ENCODE results near the gene CMTM7. TPM values are rescaled to one million over a fixed set of nuclear protein-coding genes. Genes with fewer than 3 reads are reported as not detected.

Gene CMTM7, protein sequence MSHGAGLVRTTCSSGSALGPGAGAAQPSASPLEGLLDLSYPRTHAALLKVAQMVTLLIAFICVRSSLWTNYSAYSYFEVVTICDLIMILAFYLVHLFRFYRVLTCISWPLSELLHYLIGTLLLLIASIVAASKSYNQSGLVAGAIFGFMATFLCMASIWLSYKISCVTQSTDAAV
- total RNA-seq, result 19.5 TPM

DNA sequence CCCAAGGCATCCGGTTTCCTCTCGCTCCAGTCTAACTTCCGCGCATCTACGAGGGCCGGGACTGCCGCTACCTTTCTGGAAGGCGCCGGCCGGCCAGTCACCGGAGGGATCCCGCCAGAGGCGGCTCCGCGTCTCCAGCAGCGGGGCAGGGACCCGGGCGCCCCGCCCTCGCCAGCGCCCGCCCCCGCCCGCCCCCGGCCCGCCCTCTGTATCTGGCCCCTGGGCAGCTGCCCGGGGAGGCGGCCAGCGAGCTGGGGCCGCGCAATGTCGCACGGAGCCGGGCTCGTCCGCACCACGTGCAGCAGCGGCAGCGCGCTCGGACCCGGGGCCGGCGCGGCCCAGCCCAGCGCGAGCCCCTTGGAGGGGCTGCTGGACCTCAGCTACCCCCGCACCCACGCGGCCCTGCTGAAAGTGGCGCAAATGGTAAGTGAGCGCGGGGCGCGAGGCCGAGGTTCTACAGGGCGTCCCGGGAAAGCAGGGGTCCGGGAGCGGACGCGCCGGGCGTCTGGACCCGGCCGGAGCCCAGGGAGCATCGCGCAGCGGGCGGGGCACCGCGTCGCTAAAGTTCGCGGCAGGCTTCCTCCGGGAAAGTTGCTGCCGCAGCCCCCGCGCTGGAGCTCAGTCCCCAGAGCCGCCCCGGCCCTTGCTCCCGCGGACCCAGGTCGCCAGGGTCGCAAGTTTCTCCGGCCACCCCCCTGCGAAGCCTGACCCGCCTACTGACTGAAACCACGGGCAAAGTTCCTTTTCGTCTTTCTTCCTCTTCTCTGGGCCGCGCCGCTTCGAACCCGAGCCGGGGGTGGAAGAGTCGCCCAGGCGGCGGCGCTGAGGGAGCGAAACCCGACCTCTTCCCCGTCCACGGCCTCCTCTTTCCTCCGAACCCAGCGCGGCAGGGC is at the start of gene CMTM7:
Gene CMTM7 (plus strand): TSS at position 211 of the 893 bp plus-strand sequence. CDS start 54 bp downstream, at position 265.
- DNase-seq (ENCODE audit: low spot score) (peak; percentile 82), ATAC-seq (peak; percentile 81)
- intact Hi-C loops (cut with DNase I), result loop anchor here (10.0 kb wide), 1 partner anchor 73 kb away; no protein-coding TSS in a partner anchor

DNA sequence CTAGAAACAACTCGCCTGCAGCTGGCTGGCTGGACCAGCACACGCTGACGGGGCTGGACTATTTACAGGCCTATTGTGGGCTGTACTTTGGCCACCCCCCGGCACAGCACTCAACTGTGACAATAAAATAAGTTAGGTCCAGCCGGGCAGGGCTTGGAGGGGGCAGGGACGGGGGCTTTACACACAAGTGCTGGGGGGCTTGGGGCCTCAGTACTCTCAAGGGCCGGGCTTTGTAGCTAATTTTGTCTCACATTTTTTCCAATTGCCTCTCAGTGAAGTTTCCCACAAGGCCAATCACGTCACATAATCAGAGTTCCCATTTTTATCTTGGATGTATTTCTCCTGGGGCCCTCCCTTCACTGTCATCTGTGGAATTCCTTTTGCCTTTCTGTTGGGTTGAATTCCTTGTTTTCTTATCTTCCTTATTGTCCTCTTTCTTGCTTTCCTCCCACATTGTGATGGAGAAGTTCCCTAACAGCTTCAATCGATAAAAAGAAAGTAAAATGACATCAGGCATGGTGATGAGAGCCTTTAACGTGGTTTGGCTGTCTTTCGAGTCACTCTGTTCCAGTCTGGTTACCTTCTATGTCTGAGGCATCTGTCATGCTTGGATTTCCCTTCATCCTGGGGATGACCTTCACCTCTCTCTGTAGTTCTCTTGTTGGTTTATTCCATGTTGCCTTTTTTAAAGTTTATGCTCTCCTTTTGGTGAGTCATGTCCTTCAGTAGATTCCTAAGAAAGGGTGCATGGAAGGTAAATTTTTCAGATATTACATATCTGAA is 44.1 kb upstream of the CMTM7 start:
- intact Hi-C loops (cut with DNase I), result no loop called here
- ATAC-seq (peak; percentile 81), DNase-seq (ENCODE audit: low spot score) (no peak)

DNA sequence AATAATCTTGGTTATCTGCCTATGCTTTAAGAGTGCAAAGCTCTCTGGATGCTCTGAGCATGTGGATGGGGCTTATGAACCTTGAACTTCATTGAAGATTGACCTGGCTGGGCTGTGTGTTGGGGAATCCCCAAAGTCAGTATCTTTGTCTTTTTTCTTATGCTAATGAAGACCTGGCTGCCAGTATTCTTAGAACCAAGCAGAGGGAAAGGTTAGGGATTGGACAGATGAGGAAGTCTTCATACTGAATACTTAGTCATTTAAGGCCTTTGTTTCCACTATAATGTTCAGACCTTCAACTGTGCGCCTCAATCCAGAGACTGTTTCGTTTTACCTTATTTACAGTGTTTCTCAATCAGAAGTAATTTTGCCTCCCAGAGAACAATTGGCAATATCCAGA is 42.5 kb upstream of the CMTM7 start:
- no peak for DNase-seq (ENCODE audit: low spot score)
- ATAC-seq, result no peak
- intact Hi-C loops (cut with DNase I), result no loop called here

DNA sequence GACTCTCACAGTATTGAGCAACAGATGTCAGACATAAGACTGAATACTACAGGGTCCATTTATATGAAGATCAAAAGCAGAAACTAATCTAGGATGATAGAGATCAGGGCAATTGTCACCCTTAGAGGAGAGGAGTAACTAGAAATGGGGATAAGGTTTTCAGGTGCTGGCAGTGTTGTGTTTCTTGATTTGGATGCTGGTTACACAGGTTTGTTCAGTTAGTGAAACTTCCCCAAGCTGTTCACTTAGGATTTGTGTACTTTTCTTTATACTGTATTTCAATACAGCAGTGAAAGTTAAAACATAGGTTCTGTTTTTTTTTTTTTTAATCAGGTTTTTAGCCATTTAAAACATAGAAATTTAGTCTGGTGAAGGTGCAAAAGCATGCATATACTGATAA is 39.1 kb upstream of the CMTM7 start:
- intact Hi-C loops (cut with DNase I), result no loop called here
- DNase-seq (ENCODE audit: low spot score), result no peak
- no peak for ATAC-seq

DNA sequence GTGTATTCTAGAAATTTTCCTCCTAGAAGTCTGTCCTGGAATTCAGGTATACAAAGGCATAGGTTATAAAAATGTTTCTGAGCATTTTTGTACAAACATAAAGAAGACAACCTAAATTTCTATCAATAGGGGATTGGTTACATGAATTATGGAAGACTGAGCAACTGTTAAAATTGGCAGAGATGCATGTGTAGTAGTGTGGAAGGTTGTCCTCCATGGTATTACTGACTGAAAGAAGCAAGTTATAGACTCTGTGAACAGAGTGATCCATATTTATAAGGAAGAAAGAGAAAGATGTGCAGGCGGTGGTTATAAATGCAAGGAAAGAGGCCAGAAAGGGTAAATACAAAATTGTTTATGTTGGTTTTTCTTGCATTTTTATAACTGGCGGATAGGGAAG is 38.3 kb upstream of the CMTM7 start:
- intact Hi-C loops (cut with DNase I), result no loop called here
- no peak for DNase-seq (ENCODE audit: low spot score)

DNA sequence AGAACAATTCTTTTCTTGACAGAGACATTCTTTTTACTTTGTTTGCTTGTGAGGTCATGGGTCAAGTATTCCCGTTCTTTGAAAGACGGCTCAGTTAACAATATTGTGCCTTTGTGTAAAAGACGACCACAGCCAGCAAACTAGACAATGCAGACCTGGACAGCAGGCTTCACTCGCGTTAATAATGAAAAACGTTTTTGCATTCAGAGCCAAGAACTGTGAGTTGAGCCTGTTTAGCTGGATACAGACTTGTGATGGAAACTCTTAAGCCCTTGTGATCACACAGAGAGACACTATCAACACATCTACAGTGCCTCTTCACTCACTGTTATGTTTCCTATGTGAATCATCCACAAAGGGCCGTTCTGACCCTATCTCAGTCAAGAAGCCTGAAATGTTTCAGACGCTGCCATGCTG is 37.3 kb upstream of the CMTM7 start:
- ATAC-seq, result no peak
- DNase-seq (ENCODE audit: low spot score), result no peak
- intact Hi-C loops (cut with DNase I), result no loop called here

More for the DNA sequence above, 38.3 kb upstream of the CMTM7 start:
- ATAC-seq, result no peak

DNA sequence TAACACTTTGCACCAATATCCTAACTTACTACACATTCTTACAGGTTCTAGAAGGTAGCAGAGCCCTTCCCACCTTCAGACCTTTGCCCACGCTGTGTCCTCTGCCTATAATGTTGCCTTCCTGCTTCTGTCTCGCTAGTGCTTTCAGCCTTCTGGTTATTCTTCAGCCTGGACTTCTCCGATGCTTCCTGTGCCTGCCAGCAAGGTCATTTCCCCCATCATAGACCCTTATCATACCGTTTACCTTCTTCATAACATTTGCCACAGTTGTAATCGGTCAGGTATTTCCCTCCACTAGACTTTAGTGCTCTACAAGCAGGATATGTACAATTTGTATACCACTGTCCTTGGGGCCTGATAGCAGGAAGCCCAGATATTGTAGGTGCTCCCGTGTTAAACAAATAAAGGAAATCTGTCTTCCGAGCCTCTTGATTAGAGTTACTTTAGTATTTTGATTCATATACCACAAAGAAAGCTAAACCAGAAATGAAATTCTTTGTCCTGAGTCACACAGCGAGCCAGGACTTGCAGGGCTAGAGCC is 35.8 kb upstream of the CMTM7 start:
- no peak for ATAC-seq
- intact Hi-C loops (cut with DNase I), result no loop called here
- no peak for DNase-seq (ENCODE audit: low spot score)

DNA sequence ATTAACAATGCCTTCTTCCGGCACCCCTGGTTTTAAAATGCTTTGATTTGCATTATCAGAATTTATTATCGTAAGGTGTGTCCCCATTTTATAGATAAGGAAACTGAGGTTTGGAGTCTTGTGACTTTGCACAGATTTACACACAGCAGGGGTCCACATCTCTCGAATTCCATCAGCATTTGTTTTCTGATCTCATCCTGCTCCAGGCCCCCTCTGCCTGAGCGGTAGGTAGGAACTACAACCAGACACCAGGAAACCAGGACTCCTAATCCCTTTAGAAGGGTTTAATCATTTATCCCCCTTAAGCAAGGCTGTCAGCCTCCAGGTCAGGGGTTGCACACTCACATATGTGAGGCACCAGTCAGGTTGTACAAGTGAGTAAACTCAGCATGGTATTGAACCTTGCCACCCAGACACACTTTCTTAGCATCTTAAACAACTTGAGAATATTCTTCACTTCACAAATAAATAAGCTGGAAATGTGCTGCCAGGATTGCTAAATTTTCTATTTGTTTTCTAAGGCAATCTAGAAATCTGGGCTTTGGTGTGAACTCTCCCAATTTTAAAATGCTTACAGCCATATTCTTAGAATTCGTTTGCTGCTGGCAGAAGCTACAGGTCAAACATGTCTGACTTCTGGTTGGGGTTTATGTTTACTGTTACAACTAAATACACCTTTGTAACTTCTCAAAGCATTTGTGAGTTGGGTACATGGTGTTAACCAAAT is 31.7 kb upstream of the CMTM7 start:
- intact Hi-C loops (cut with DNase I), result no loop called here
- ATAC-seq (no peak), DNase-seq (ENCODE audit: low spot score) (no peak)

DNA sequence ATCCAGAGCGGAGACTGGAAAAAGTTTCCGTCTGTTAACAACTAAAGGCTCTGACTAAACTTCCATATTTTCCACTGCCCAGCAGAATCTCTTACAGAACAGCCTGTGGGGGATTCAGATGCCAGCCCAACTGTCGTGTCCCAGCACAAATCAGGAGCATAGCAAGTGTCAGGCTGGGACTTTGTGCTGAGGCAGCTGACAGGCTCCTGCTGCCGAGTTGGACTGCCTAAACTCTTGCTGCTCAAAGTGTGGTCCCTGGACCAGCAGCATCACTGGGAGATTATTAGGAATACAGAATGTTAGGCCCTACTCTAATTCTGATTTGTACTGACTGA is 31.2 kb upstream of the CMTM7 start:
- intact Hi-C loops (cut with DNase I), result no loop called here
- no peak for DNase-seq (ENCODE audit: low spot score)
- ATAC-seq, result no peak

DNA sequence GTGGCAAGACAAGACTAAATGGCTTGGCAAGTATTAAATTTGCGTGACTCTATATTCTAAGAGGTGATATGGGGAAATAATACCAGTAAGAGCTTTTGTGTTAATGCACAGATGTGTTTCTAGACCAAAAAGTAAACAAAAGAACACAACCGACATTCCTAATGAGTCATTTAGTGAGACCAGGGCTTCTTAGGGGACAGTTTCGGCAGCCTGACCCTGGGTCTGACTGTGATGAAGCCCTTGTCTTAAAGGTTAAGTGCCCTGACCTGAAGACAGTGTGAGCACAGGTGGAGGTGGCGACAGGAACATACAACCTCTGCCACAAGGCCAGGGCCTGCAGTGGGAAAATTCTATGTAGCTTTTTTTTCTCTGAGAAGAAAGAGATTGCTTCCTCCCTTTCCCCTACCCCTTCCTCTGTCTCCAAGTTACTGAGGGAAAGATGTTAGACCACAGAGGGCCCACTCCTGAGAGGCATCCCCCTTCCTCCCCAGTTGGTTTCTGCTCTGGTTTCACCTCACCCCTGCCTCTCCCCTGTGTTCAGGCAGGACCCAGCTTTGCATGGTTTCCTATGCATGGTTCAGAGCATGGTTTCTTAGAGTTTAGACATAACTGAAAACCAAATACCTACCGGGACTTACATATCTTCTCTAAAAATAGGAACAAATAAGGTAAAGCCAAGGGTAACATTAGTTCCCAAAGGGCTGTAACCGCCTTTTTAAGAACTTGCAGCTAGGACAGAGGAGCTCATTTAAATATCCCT is 24.8 kb upstream of the CMTM7 start:
- ATAC-seq, result no peak
- DNase-seq (ENCODE audit: low spot score), result no peak
- intact Hi-C loops (cut with DNase I), result loop anchor here (1.0 kb wide), 1 partner anchor 38 kb away; no protein-coding TSS in a partner anchor

DNA sequence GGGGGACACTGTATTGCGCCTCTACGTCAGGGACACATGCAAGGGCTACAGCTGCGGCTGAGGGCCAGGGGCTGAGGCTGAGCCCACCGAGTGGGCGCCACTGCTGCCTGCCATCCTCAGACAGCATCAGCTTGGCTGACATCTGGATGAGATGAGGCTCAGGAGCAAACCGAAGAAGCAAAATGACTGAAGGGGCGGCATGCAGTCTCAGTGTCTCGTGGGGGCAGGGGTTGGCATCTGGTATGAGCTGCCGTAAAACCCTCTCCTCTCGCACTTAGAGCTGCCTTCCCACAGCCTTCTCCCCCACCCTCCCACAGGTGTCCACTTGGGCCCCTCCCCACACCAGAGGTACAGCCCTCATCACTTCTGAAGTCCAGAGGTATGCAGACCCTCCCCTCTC is 24.2 kb upstream of the CMTM7 start:
- ATAC-seq (no peak), DNase-seq (ENCODE audit: low spot score) (no peak)
- intact Hi-C loops (cut with DNase I), result no loop called here

DNA sequence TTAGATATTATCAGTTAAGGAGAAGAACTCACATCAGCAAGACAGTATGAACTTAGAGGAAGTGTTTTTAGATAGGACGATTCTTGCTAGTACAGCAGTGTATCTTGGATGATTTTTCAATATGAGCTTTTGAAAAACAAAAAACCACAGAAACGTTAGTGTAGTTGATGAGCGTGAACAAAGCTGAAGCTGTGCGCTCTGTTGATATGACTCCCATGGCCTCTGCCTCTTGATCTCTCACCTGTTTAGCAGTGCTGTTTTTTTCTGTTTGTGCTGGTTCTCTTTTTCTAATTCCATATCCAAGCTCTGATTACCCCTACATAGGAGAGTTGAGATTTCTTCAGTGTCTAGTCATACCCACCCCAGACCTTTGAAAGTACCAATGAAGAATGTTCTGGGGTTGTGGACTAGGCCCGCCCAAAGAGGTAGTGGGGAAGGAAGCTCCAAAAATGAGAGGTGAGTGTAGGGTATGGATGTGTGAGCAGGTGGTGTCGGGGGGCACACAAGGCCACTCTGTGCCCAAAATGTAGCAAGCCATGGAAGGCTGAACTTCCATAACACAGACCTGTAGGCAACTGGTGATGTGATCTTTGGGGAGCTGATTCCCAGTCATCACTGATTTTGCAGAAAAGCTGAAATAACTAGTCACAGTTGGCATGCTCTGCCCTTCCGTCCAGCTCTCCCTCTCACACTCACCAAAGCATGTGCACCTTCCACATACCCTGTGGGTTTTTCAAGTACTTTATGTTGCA is 20.0 kb upstream of the CMTM7 start:
- intact Hi-C loops (cut with DNase I), result no loop called here
- no peak for DNase-seq (ENCODE audit: low spot score)
- ATAC-seq, result no peak

DNA sequence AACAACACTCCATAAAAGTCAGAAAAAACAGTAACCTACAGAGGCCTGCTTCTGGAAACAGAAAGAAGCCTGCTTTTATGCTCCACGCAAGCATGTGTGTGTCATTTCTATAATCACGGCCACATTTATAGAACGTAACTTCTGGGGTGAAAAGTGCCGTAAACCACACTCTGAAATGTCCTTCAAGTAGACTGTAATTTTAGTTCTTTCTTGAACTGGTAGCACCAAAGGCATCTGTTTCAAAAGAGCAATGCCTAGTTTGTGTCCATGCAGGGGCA is 19.5 kb upstream of the CMTM7 start:
- ATAC-seq, result no peak
- intact Hi-C loops (cut with DNase I), result no loop called here
- no peak for DNase-seq (ENCODE audit: low spot score)

DNA sequence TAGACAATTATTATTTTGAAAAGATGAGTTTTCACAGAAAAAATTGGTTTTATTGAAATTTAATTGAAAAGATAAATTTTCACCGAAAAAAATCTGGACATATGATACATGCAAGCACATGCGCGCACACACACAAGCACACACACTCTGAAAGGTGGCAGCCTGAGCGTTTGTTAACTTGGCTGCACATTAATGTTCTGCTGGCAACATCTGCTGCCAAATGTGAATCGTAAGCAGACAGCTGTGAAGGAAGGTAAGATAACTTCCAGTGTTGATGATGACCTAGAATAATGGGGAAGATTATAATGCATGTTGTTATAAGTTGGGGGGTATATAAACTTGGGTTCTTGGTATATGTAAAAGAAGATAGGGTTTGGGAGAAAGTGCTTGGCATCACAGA is 18.4 kb upstream of the CMTM7 start:
- no peak for ATAC-seq
- intact Hi-C loops (cut with DNase I), result no loop called here

DNA sequence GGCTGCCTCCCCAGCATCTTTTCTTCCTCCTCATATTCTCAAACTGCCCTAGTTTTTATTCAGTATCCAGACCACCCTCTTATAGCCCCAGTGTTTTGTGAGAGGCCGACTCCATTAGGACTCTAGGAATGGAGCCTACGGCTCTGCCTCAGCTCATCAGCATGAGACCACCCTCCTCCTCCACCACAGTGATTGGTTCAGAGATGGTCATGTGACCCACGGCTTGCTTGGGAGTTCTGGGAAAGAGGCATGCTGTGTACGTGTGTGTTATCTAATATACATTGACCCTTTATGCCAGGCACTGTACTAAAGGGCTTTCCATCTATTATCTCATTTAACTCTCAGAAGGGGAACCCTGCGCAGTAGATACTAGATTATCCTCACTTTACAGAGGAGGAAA is 17.8 kb upstream of the CMTM7 start:
- intact Hi-C loops (cut with DNase I), result no loop called here
- no peak for DNase-seq (ENCODE audit: low spot score)

More for the DNA sequence above, 18.4 kb upstream of the CMTM7 start:
- DNase-seq (ENCODE audit: low spot score), result no peak

DNA sequence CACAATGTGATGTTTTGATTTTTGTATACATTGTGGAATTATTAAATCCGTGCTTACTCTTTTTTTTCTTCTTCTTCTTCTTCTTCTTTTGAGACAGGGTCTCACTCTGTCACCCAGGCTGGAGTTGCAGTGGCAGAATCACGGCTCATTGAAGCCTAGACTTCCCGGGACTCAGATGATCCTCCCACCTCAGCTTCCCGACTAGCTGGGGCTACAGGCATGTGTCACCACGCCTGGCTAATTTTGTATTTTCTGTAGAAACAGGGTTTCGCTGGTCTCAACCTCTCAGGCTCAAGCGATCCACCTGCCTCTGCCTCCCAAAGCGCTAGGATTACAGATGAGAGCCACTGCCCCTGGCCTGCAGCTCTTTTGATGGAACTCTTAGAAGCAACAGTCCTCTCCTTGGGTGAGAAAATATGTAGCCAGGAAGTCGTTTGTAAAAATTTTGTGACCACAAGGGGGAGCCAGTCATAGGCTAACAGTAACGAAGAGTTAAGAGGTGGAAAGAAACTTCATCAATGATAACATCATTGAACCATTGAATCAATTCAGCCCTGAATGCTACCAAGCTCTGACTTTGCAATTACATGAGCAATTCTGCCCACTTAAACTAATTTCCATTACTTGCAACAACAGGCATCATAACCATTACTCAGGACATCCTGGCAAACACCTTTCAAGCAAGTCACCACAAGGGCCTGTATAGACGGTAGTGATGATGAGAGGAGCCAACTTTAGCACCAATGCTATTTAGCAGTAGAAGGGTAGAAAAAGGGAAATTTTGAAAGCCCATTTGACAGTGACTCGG is 16.7 kb upstream of the CMTM7 start:
- peak; percentile 79 for ATAC-seq

More for the DNA sequence above, 17.8 kb upstream of the CMTM7 start:
- no peak for ATAC-seq

DNA sequence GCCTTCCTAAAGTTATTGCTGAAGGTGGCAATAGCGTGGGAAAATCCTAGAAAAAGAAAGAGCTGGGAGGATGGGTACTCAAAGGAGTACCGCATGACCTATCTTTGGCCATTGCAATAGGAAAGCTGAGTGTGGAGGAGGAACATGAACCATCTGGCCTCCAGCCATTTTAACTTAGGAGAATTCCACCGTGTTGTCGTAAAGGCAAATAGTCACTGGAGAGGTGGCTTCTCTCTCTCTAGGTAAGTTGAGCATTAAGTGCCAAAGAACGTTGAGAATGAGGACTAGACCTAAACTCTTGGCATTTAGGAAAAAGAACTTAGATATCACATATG is 16.1 kb upstream of the CMTM7 start:
- no peak for DNase-seq (ENCODE audit: low spot score)
- ATAC-seq, result no peak
- intact Hi-C loops (cut with DNase I), result no loop called here

More for the DNA sequence above, 16.7 kb upstream of the CMTM7 start:
- intact Hi-C loops (cut with DNase I), result no loop called here
- peak; percentile 64 for DNase-seq (ENCODE audit: low spot score)
